ENCODE measurements around the gene BCR. TPM values are rescaled to one million over a fixed set of nuclear protein-coding genes. Genes with fewer than 3 reads are reported as not detected.

The BCR gene
- total RNA-seq, 1 experiment from 2014 or later, result 77.0 TPM

GRCh38 chr22:23241562-23242472 is 61.5 kb downstream of the BCR start:
- peak overlapping the region; percentile 30 for H2BK5ac ChIP-seq (ENCODE audit: insufficient read length, low read length)
- Mint-ChIP-seq H3K4me3 (peak overlapping the region; percentile 35 to 75), H3K27ac (peak overlapping the region; percentile 99 to 100 (median 99)), H3K36me3 (ENCODE audit: insufficient read depth in 1 of 3, low read depth in 3 of 3) (peaks cover 18 to 21% (median 19%) of the 10 kb centered on the region in 3 experiments), H3K9me3 (peaks cover 0 to 2% of the 10 kb centered on the region in 2 experiments; a peak in 3 of 5 replicates), H3K4me1 (peaks cover 82% of the 10 kb centered on the region in 2 experiments), H3K27me3 (ENCODE audit: low read depth) (no peaks in the 10 kb centered on the region)
- no peaks in the 10 kb centered on the region for H3K9me3 ChIP-seq (ENCODE audit: control insufficient read depth, low read depth, low read length)
- no peak overlapping the region for H3K23ac ChIP-seq (ENCODE audit: insufficient read length, low read depth, low read length)
- H4K91ac ChIP-seq (ENCODE audit: insufficient read length, low read depth, low read length), result no peak overlapping the region
- no peak overlapping the region for H2AK5ac ChIP-seq (ENCODE audit: insufficient read length, low read length)
- H4K5ac ChIP-seq (ENCODE audit: insufficient read length, low read depth, low read length), result no peak overlapping the region
- no peaks in the 10 kb centered on the region for H3K79me1 ChIP-seq (ENCODE audit: insufficient read depth, low read depth, low read length, poor library complexity, severe bottlenecking)
- H4K20me1 ChIP-seq (ENCODE audit: control insufficient read depth, insufficient read depth, insufficient read length), result no peaks in the 10 kb centered on the region
- H3K4ac ChIP-seq (ENCODE audit: low read depth, low read length), result peak overlapping the region; percentile 23; the same call in 1 of the 2 replicates
- H2BK15ac ChIP-seq (ENCODE audit: low read depth, low read length), result no peak overlapping the region
- H2AFZ ChIP-seq (ENCODE audit: low read length), result no peak overlapping the region
- no peak for DNase-seq
- TF ChIP-seq, protein P1, sequence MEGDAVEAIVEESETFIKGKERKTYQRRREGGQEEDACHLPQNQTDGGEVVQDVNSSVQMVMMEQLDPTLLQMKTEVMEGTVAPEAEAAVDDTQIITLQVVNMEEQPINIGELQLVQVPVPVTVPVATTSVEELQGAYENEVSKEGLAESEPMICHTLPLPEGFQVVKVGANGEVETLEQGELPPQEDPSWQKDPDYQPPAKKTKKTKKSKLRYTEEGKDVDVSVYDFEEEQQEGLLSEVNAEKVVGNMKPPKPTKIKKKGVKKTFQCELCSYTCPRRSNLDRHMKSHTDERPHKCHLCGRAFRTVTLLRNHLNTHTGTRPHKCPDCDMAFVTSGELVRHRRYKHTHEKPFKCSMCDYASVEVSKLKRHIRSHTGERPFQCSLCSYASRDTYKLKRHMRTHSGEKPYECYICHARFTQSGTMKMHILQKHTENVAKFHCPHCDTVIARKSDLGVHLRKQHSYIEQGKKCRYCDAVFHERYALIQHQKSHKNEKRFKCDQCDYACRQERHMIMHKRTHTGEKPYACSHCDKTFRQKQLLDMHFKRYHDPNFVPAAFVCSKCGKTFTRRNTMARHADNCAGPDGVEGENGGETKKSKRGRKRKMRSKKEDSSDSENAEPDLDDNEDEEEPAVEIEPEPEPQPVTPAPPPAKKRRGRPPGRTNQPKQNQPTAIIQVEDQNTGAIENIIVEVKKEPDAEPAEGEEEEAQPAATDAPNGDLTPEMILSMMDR (conservative IDR thresholded peaks at IDR 0.05), result no peak
- H3K23me2 ChIP-seq (ENCODE audit: insufficient read length, low read depth, low read length, poor library complexity, severe bottlenecking), result peaks cover 4% of the 10 kb centered on the region
- peak overlapping the region; percentile 58 for H3K4me2 ChIP-seq (ENCODE audit: insufficient read depth, insufficient read length, low read length)
- no peak overlapping the region for H2BK20ac ChIP-seq (ENCODE audit: low read depth, low read length, poor library complexity, severe bottlenecking)
- H3K9ac ChIP-seq (ENCODE audit: extremely low read depth, insufficient read length, low read length), result no peak overlapping the region
- H2BK12ac ChIP-seq (ENCODE audit: insufficient read length, low read depth, low read length), result peak overlapping the region; percentile 2
- peak overlapping the region; percentile 87 for H3K27ac ChIP-seq (ENCODE audit: insufficient read length, low read depth, low read length)
- H2BK120ac ChIP-seq (ENCODE audit: low read depth, low read length, poor library complexity, severe bottlenecking), result no peak overlapping the region
- H3K27me3 ChIP-seq (ENCODE audit: insufficient read depth, low read length), result no peaks in the 10 kb centered on the region
- peak overlapping the region; percentile 0 for H3K18ac ChIP-seq (ENCODE audit: insufficient read length, low read depth, low read length)
- H4K8ac ChIP-seq (replicated peaks; ENCODE audit: insufficient read length, low read depth, low read length), result no peak overlapping the region
- no CpG with 5 or more reads among the region's 8 CpGs for whole genome bisulfite sequencing (ENCODE audit: extremely low coverage, insufficient read length, low lambda C conversion rate)
- no peak overlapping the region for H3T11ph ChIP-seq (ENCODE audit: low read length)
- peak overlapping the region; percentile 1 for H3K56ac ChIP-seq (ENCODE audit: insufficient read length, low read depth, low read length)
- peak overlapping the region; percentile 33 for H3K14ac ChIP-seq (ENCODE audit: insufficient read depth, low read length)
- H3K79me2 ChIP-seq (ENCODE audit: insufficient read depth, low read length), result peaks cover 31% of the 10 kb centered on the region; the same call in 1 of the 2 replicates
- peaks cover 29% of the 10 kb centered on the region for H3K4me1 ChIP-seq (ENCODE audit: insufficient read depth, low read length)
